GM12873 (cell line): ENCODE measurements around the gene TULP1.

Source experiments
- TF ChIP-seq, protein P1 (sequence below): IDR thresholded peaks from 2 replicates; pipeline ENCODE4 v1.5.1; 2012; ENCODE audit warnings: low read depth, mild to moderate bottlenecking, moderate library complexity, low read length, control low read depth; ENCODE audit not compliant: insufficient read depth; ENCODE audit errors: missing control alignments

TULP1 gene

DNA sequence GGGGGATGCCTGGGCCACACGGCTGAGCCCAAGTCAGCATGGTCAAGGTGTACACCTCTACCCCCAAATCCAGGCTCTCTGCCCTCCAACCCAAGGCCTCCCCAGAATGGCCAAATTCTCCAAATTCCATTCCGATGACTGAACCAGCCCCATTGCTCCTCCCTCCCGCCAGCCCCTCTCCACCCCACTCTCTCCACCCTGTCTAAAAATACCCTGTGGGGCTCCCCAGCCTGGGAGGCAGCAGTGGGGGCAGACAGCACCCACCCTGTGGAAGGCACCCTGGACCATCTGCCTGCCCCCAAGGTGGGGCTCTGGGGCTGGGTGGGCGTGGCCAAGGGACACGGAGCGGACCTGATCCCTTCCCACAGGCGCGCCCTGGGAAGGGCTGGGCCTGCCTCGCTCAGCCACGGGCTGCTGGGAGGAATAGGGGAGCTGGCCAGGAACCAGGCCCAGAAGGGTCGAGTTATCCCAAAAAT lies 27.3 kb downstream of the TULP1 start:
- TF ChIP-seq, protein P1, sequence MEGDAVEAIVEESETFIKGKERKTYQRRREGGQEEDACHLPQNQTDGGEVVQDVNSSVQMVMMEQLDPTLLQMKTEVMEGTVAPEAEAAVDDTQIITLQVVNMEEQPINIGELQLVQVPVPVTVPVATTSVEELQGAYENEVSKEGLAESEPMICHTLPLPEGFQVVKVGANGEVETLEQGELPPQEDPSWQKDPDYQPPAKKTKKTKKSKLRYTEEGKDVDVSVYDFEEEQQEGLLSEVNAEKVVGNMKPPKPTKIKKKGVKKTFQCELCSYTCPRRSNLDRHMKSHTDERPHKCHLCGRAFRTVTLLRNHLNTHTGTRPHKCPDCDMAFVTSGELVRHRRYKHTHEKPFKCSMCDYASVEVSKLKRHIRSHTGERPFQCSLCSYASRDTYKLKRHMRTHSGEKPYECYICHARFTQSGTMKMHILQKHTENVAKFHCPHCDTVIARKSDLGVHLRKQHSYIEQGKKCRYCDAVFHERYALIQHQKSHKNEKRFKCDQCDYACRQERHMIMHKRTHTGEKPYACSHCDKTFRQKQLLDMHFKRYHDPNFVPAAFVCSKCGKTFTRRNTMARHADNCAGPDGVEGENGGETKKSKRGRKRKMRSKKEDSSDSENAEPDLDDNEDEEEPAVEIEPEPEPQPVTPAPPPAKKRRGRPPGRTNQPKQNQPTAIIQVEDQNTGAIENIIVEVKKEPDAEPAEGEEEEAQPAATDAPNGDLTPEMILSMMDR = no peak

DNA sequence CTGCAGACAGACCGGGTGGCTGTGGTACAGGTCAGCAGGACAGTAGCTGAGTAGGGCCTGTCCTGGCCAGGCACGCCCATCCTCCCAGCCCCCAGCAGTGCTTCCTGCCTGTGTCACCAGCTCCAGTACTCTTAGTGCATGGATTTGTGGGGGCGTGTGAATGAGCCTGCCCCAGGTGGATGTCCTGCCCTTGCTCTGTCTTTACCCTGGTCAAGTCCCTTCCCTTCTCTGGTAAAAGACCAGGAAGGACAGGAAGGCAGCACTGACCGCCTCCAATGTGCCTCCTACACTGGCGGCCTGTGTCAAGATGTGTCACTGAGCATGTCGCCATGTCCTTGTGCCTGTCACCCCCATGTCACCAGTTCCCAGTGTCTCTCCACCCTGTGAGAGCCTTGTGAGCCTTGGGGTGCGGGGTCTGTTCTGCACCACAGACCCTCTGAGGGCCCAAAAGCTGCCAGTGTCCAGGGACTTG lies 27.7 kb downstream of the TULP1 start:
- TF ChIP-seq, protein P1 = no peak

GRCh38 chr6:35483893-35484645 lies 28.6 kb downstream of the TULP1 start:
- TF ChIP-seq, protein P1 = no peak

GRCh38 chr6:35483490-35483889 lies 29.2 kb downstream of the TULP1 start:
- TF ChIP-seq, protein P1 = no peak

DNA sequence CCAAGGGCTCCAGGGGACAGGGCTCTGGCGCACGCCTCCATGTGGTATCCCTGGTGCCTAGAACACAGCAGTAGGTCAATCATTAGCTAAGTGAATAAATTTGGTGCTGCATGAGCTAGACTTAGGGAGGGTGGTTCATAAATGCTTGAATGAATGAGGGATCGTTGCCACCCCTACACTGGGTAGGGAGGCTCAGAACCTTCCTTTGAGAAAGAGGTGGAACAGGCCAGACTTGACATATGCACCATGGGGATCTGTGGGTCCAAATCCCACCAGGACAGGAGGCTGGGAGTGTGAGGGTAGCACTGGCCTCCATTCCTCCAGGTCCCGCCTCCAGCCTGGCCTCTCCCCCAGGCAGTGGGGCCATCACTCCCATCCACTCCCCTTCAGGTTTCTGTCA lies 29.6 kb downstream of the TULP1 start:
- TF ChIP-seq, protein P1 = no peak

DNA sequence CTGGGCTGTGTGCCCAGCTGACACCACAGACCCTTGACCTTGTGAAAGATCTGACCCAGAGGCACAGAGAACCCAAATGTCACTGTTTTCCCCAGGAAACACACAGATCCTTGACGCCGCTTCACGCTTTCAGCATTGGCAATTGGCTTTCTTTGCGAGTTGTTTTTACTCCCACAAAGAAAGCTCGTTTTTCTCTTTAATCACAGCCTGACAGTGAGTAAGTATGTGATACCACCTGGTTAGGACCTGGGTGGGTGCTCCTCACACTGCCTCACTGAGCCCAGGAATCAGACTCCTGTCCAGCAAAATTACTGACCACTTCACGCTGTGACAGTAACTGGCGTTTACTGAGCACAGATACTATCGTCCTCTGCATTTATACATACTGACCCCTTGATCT lies 31.5 kb downstream of the TULP1 start:
- TF ChIP-seq, protein P1 = no peak

- TF ChIP-seq, protein P1 = no peak
Measured at GRCh38 chr6:35480176-35480575, 32.5 kb downstream of the TULP1 start.
